HFFc6 (cell line): Measurements from ENCODE around the gene MRPL44. TPM values are rescaled to one million over a fixed set of nuclear protein-coding genes. Genes with fewer than 3 reads are reported as not detected.

Source experiments
- DNase-seq: peaks from one replicate; pipeline ENCODE4 v3.0.0-alpha.2; 2018
- H3K27ac Mint-ChIP-seq: 2 replicates; pipeline ENCODE4 v1.8.0; 2020; ENCODE audit warnings: mild to moderate bottlenecking, mixed read lengths
- H3K27me3 Mint-ChIP-seq: 2 replicates; pipeline ENCODE4 v1.8.0; 2021; ENCODE audit warnings: mild to moderate bottlenecking, moderate library complexity, mixed read lengths; ENCODE audit not compliant: insufficient read depth
- H3K36me3 Mint-ChIP-seq: 2 replicates; pipeline ENCODE4 v1.8.0; 2021; ENCODE audit warnings: low read depth, mixed read lengths
- H3K4me1 Mint-ChIP-seq: 2 replicates; pipeline ENCODE4 v1.8.0; 2020; ENCODE audit warnings: low read depth, mixed read lengths
- H3K4me3 Mint-ChIP-seq: 2 replicates; pipeline ENCODE4 v1.8.0; 2020; ENCODE audit warnings: mild to moderate bottlenecking, moderate library complexity, mixed read lengths
- H3K9me3 Mint-ChIP-seq: 2 replicates; pipeline ENCODE4 v1.8.0; 2020; ENCODE audit warnings: mild to moderate bottlenecking, mixed read lengths
- total RNA-seq, 6 experiments: library from RNA; stranded (reverse); fragmentation: NEBNext Ultra II Directional; extraction: Animal tissue kit (Norgen Biotek cat#: 25700); gene quantifications; 2 replicates in 1 of 6; 3 replicates in 5 of 6; pipeline ENCODE4 v1.2.3, GENCODE V29; 2021
- TF ChIP-seq, protein P1 (sequence below): fragments of 200-600 bp; sonication (generic); IDR thresholded peaks from 2 replicates; pipeline ENCODE4 v1.5.0; 2021; ENCODE audit warnings: antibody characterized with exemption, mild to moderate bottlenecking

The MRPL44 gene
- total RNA-seq, 6 experiments from 2014 or later = 27.5 to 29.8 (median 28.6) TPM

DNA sequence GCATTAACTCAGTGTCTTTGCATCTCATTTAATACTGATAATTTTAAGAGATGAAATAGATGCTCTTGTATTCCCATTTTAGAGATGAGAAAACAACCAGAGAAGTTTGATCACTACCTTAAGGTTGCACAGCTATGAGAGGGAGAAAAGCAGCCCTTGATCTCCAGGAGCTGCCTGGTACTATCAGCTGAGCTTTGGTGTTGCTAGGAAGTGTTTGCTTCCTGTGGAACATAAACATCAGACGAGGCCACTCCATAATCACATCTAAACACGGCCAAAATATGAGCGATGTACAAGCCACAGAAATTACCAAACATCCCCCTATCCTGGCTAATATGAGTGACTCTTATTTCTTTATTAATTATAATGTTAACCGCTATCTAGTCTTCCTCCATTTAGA is 11.5 kb upstream of the MRPL44 start:
- Mint-ChIP-seq H3K36me3 (peaks cover 15% of the 10 kb centered on the region), H3K27ac (no peak overlapping the region), H3K27me3 (peaks cover 1% of the 10 kb centered on the region; the same call in 1 of the 2 replicates), H3K4me1 (peaks cover 44% of the 10 kb centered on the region), H3K4me3 (peak overlapping the region; percentile 19; the same call in 1 of the 2 replicates), H3K9me3 (peaks cover 4% of the 10 kb centered on the region)
- DNase-seq = no peak
- TF ChIP-seq, protein P1, sequence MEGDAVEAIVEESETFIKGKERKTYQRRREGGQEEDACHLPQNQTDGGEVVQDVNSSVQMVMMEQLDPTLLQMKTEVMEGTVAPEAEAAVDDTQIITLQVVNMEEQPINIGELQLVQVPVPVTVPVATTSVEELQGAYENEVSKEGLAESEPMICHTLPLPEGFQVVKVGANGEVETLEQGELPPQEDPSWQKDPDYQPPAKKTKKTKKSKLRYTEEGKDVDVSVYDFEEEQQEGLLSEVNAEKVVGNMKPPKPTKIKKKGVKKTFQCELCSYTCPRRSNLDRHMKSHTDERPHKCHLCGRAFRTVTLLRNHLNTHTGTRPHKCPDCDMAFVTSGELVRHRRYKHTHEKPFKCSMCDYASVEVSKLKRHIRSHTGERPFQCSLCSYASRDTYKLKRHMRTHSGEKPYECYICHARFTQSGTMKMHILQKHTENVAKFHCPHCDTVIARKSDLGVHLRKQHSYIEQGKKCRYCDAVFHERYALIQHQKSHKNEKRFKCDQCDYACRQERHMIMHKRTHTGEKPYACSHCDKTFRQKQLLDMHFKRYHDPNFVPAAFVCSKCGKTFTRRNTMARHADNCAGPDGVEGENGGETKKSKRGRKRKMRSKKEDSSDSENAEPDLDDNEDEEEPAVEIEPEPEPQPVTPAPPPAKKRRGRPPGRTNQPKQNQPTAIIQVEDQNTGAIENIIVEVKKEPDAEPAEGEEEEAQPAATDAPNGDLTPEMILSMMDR = no peak

DNA sequence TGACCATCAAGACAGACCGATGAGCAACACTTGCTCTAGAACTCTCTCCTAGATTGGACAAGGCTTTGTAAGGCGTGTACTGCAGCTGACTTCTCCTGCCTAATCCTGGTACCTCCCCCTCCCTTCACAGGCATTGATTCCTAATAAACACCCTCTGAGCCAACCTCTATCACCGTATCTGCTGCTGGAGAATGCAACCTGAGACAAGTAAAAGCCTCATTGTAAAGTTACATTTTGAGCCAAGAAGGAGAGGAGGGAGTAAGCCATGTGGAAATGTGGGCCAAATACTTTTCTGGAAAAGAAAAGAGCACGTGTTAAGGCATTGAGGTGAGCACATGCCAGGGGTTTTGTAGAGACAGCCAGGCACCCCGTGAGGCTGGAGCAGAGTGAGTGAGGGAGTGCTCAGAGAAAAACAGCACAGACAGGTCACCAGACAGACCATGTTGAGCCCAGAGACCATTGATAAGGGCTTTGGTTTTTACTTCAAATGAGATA is 9.5 kb upstream of the MRPL44 start:
- DNase-seq = no peak
- Mint-ChIP-seq H3K27ac (no peak overlapping the region), H3K4me3 (no peak overlapping the region), H3K36me3 (peaks cover 10% of the 10 kb centered on the region; the same call in 1 of the 2 replicates), H3K9me3 (peaks cover 4% of the 10 kb centered on the region), H3K27me3 (peaks cover 1% of the 10 kb centered on the region; the same call in 1 of the 2 replicates), H3K4me1 (peaks cover 31% of the 10 kb centered on the region)
- TF ChIP-seq, protein P1 = no peak

DNA sequence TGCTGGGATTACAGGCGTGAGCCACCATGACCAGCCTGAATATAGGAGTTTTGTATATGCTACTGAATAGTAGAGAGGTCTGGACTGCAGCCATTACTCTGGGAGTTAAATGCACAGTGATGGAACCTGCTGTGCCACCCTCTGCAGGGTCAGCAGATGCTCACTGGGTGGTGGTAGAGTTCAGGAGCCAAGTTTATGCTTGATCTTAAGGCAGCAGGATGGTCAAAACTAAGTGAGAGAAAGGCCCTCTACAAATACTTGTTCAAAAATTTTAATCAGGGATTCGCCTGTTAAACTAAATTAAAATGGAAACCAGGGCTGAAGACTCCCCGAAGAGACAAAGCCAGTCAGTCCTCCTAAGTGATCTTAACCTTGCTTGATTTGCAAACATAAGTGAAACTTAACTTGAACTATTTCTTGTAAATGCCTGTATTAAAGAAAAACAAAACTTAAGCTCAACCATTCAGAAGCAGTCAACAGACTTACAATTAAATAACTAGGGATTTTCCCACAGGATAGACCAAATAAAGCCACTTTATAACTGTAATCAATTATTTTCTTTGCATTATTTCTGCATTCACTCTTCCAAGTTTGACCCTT is 7.9 kb upstream of the MRPL44 start:
- no peak for DNase-seq
- H3K4me1 Mint-ChIP-seq = peaks cover 29% of the 10 kb centered on the region
- no peaks in the 10 kb centered on the region for H3K36me3 Mint-ChIP-seq
- no peak overlapping the region for H3K4me3 Mint-ChIP-seq
- H3K27ac Mint-ChIP-seq = no peak overlapping the region
- no peaks in the 10 kb centered on the region for H3K9me3 Mint-ChIP-seq
- TF ChIP-seq, protein P1 = no peak
- H3K27me3 Mint-ChIP-seq = peaks cover 1% of the 10 kb centered on the region; the same call in 1 of the 2 replicates

DNA sequence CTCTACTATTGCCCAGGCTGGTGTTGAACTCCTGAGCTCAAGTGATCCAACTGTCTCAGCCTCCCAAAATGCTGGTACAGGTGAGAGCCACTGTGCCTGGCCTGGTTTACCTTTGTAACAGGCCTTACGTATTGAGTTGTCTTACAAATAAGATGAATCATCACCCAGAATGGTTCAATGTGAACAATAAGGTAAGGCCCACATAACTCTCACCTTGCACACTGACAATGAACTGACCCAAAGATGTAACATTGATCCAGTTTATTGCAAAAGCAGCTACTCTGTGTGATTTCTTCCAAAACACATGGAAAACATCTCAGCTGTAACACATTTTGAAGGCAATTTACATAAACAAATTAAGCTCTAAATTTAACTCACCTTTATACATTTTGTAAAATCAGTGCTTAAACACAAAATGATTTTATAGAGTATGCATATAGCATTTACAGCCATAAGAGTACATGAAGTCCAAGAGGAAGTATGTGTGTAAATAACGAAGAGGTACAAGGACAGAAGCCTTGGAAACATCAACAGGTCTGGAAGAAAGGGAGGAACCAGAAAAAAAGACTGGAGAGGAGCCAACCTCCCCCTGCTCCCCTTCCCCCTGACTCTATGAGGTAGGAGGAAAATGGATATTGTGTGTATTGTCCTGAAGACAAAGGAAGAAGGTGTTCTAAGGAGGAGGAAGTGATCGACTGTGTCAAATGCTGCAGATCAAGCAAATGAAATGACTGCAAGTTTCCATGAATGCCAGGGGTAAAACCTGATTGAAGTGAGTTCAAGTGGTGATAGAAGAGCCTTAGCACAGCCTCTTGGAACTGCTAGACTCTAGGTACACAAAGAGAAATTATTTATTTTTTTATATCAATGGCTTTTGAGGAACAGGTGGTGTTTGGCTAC is 6.6 kb upstream of the MRPL44 start:
- TF ChIP-seq, protein P1 = no peak
- Mint-ChIP-seq H3K27ac (no peak overlapping the region), H3K36me3 (no peaks in the 10 kb centered on the region), H3K4me1 (peaks cover 27% of the 10 kb centered on the region), H3K9me3 (no peaks in the 10 kb centered on the region), H3K27me3 (peaks cover 1% of the 10 kb centered on the region; the same call in 1 of the 2 replicates), H3K4me3 (no peak overlapping the region)
- DNase-seq = no peak

DNA sequence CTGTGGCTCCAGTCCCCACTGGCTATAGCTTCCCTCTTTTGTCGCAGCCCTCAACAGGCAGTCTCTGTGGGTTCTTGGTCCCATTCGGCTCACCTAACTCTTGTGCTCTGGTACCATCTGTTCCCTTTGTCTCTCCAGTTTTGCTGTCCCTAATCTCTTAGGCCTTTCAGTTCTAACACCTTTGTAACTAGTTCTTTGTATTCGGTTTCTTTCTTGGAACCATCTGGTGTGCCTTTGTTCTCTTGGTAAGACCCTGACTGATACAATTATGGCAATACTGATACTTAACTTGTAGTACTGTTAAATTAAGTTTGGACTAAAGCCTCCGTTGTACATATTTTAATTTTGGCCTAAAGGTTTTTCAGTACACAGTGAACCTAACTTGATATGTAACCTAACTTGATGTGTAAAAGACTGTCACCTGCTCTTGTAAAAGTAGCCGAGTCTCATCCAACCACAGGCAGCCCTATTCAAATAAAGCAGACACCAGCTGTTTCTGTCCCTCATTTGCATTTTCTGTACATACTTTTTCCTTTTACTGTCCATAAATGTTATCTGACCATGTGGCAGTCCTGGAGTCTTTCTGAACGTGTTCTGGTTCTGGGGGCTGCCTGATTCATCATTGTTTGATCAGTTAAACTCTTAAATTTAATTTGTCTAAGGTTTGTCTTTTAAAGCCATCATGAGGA is 4.8 kb upstream of the MRPL44 start:
- DNase-seq = no peak
- Mint-ChIP-seq H3K27me3 (peaks cover 1% of the 10 kb centered on the region; the same call in 1 of the 2 replicates), H3K4me3 (no peak overlapping the region), H3K36me3 (no peaks in the 10 kb centered on the region), H3K27ac (no peak overlapping the region), H3K9me3 (no peaks in the 10 kb centered on the region), H3K4me1 (peaks cover 29% of the 10 kb centered on the region)
- TF ChIP-seq, protein P1 = no peak
